ENCODE results near the gene DCANP1.

The DCANP1 gene

DNA sequence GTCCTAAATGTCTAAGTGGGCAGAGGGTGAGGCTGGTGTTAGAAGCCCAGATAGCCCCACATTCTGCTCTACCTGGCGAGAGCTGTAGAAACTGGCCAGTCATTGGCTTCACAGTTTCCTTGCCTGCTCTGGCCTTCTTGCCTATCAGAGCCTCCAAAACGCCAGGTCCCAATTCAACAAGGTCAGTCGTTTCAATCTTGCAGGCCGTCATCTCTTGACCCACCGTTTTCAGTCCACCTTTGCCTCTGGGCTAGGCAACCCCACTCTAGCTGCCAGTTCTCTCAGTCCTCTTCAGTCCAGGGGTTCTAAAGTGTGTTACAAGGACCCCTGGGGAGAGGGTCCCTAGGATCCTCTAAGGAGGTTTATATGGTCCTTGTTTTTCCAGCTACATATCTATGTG, 25.0 kb upstream of the DCANP1 start:
- no peak for DNase-seq (ENCODE audit: low read depth in 1 of 2, low spot score in 1 of 2)
- Histone ChIP-seq H3K27me3 (ENCODE audit: insufficient read depth, poor library complexity, severe bottlenecking) (no peaks in the 10 kb centered on the region), H3K4me3 (replicated peaks; ENCODE audit: insufficient read depth, low read length) (no peak overlapping the region), H3K27ac (replicated peaks) (no peak overlapping the region)
- TF ChIP-seq SPI1 (IDR thresholded peaks at IDR 0.05; ENCODE audit: borderline replicate concordance, low read depth): no peak
- no peak for TF ChIP-seq GABPA (IDR thresholded peaks at IDR 0.05; ENCODE audit: low read depth)
- TF ChIP-seq, protein P1, sequence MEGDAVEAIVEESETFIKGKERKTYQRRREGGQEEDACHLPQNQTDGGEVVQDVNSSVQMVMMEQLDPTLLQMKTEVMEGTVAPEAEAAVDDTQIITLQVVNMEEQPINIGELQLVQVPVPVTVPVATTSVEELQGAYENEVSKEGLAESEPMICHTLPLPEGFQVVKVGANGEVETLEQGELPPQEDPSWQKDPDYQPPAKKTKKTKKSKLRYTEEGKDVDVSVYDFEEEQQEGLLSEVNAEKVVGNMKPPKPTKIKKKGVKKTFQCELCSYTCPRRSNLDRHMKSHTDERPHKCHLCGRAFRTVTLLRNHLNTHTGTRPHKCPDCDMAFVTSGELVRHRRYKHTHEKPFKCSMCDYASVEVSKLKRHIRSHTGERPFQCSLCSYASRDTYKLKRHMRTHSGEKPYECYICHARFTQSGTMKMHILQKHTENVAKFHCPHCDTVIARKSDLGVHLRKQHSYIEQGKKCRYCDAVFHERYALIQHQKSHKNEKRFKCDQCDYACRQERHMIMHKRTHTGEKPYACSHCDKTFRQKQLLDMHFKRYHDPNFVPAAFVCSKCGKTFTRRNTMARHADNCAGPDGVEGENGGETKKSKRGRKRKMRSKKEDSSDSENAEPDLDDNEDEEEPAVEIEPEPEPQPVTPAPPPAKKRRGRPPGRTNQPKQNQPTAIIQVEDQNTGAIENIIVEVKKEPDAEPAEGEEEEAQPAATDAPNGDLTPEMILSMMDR (IDR thresholded peaks at IDR 0.05; ENCODE audit: insufficient read depth, low read length): no peak

DNA sequence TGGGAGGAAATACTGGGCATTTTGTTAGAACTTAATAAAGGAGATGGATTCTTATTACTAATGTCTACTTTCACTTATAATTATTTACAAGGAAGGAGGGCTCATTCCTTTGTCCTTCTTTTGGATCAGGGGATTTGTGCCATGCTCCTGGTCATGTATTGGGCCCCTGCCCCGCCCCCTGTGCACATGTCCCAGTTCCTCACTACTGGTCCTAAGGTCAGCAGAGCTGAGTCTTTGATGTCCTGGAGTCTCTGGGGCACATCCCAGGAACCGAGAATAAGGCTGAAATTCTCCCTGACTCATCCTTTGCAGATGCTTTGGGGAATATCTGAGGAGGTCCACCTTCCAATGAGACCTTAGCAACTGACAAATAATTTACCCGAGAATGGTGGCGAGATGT, 24.6 kb upstream of the DCANP1 start:
- H3K27me3 ChIP-seq (ENCODE audit: insufficient read depth, poor library complexity, severe bottlenecking): no peaks in the 10 kb centered on the region
- no peak for DNase-seq (ENCODE audit: low read depth in 1 of 2, low spot score in 1 of 2)
- H3K27ac ChIP-seq (replicated peaks): no peak overlapping the region
- TF ChIP-seq, protein P2, sequence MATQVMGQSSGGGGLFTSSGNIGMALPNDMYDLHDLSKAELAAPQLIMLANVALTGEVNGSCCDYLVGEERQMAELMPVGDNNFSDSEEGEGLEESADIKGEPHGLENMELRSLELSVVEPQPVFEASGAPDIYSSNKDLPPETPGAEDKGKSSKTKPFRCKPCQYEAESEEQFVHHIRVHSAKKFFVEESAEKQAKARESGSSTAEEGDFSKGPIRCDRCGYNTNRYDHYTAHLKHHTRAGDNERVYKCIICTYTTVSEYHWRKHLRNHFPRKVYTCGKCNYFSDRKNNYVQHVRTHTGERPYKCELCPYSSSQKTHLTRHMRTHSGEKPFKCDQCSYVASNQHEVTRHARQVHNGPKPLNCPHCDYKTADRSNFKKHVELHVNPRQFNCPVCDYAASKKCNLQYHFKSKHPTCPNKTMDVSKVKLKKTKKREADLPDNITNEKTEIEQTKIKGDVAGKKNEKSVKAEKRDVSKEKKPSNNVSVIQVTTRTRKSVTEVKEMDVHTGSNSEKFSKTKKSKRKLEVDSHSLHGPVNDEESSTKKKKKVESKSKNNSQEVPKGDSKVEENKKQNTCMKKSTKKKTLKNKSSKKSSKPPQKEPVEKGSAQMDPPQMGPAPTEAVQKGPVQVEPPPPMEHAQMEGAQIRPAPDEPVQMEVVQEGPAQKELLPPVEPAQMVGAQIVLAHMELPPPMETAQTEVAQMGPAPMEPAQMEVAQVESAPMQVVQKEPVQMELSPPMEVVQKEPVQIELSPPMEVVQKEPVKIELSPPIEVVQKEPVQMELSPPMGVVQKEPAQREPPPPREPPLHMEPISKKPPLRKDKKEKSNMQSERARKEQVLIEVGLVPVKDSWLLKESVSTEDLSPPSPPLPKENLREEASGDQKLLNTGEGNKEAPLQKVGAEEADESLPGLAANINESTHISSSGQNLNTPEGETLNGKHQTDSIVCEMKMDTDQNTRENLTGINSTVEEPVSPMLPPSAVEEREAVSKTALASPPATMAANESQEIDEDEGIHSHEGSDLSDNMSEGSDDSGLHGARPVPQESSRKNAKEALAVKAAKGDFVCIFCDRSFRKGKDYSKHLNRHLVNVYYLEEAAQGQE (IDR thresholded peaks at IDR 0.05; ENCODE audit: insufficient replicate concordance, low read depth): no peak
- no peak for TF ChIP-seq SPI1 (IDR thresholded peaks at IDR 0.05; ENCODE audit: borderline replicate concordance, low read depth)
- no peak for TF ChIP-seq GABPA (IDR thresholded peaks at IDR 0.05; ENCODE audit: low read depth)
- TF ChIP-seq, protein P1 (IDR thresholded peaks at IDR 0.05; ENCODE audit: insufficient read depth, low read length): no peak
- no peak for TF ChIP-seq POLR2AphosphoS5 (IDR thresholded peaks at IDR 0.05; ENCODE audit: low read depth)
- H3K4me3 ChIP-seq (replicated peaks; ENCODE audit: insufficient read depth, low read length): no peak overlapping the region

DNA sequence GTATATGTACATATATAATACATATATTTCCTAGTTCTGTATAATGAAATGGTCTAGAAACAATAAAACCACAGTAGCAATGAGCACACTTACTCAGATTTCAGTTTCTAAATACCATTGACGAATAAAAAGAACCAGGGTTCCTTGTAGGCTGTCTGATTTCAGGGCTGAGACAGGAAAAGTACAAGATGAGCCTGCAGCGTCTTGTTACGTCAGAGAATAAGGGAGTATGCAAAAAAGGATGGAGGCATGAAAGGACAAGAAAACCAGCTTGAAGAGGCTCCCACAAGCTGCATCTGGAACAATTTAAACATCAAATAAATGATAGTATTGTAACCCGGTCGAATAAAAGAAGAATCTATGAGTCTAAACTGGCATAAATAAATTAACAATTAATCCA, 22.8 kb upstream of the DCANP1 start:
- no peak for TF ChIP-seq SPI1 (IDR thresholded peaks at IDR 0.05; ENCODE audit: borderline replicate concordance, low read depth)
- TF ChIP-seq, protein P1 (IDR thresholded peaks at IDR 0.05; ENCODE audit: insufficient read depth, low read length): no peak
- TF ChIP-seq, protein P2 (IDR thresholded peaks at IDR 0.05; ENCODE audit: insufficient replicate concordance, low read depth): no peak
- no peak for TF ChIP-seq POLR2AphosphoS5 (IDR thresholded peaks at IDR 0.05; ENCODE audit: low read depth)
- no peak for TF ChIP-seq GABPA (IDR thresholded peaks at IDR 0.05; ENCODE audit: low read depth)
- DNase-seq (ENCODE audit: low read depth in 1 of 2, low spot score in 1 of 2): no peak
- no peaks in the 10 kb centered on the region for H3K27me3 ChIP-seq (ENCODE audit: insufficient read depth, poor library complexity, severe bottlenecking)
- no peak overlapping the region for H3K4me3 ChIP-seq (replicated peaks; ENCODE audit: insufficient read depth, low read length)
- H3K27ac ChIP-seq (replicated peaks): no peak overlapping the region

DNA sequence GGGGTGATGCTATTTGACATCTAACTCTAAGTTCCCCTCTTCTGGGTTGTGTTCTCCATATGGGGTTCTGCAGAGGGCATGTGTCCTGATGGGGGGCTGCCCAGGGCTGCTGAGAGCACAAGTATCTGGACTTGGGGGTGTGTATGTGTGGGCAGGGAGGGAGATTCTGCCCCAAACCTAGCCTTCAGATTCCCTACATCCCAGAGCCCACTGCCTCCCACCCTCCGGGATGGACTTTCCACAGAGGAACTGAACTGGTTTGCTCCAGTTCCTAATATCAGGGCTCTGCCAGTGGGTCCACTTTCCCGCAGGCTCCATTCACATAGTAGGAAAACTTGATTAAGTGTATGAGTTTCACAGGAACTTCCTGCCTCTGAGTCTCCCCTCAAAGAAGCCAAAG, 21.4 kb upstream of the DCANP1 start:
- Histone ChIP-seq H3K4me3 (replicated peaks; ENCODE audit: insufficient read depth, low read length) (no peak overlapping the region), H3K27ac (replicated peaks) (no peak overlapping the region), H3K27me3 (ENCODE audit: insufficient read depth, poor library complexity, severe bottlenecking) (no peaks in the 10 kb centered on the region)
- no peak for DNase-seq (ENCODE audit: low read depth in 1 of 2, low spot score in 1 of 2)
- TF ChIP-seq POLR2AphosphoS5 (IDR thresholded peaks at IDR 0.05; ENCODE audit: low read depth): no peak
- TF ChIP-seq, protein P2 (IDR thresholded peaks at IDR 0.05; ENCODE audit: insufficient replicate concordance, low read depth): no peak
- TF ChIP-seq GABPA (IDR thresholded peaks at IDR 0.05; ENCODE audit: low read depth): no peak
- TF ChIP-seq SPI1 (IDR thresholded peaks at IDR 0.05; ENCODE audit: borderline replicate concordance, low read depth): no peak
- TF ChIP-seq, protein P1 (IDR thresholded peaks at IDR 0.05; ENCODE audit: insufficient read depth, low read length): no peak

All from HL-60 (cell line).